GM12892 (cell line): ENCODE results near the gene SMAD1.

Source experiments
- POLR2A ChIP-seq: IDR thresholded peaks from 2 replicates; pipeline ENCODE4 v1.6.1; 2011; ENCODE audit warnings: low read depth, low read length, control low read depth
- POLR2AphosphoS5 ChIP-seq: IDR thresholded peaks from 2 replicates; pipeline ENCODE4 v1.6.1; 2011; ENCODE audit warnings: low read depth, low read length, control low read depth

- TF ChIP-seq POLR2A (no peak), POLR2AphosphoS5 (no peak)
Measured at GRCh38 chr4:145435646-145436045, 46.0 kb upstream of the SMAD1 start.
